Stimulated activated naive CD8-positive, alpha-beta T cell treated with anti-CD3 and anti-CD28 coated beads, Interleukin-15, Interleukin-2, amounts not matched to agents 100 ng/mL and 50 ng/mL, for 24 hours (primary cell): Measurements from ENCODE around the gene FFAR1.
"Not testable (repeated sequence)": the region's sequence is repeated elsewhere in the genome, so short reads cannot be mapped to it uniquely, and the experiment has no call there.

Experiments used
- H3K27ac Mint-ChIP-seq: one replicate; pipeline ENCODE4 v1.8.0; 2021; ENCODE audit warnings: mild to moderate bottlenecking, mixed read lengths
- H3K27me3 Mint-ChIP-seq: one replicate; pipeline ENCODE4 v1.8.0; 2021; ENCODE audit warnings: mixed read lengths
- H3K36me3 Mint-ChIP-seq: one replicate; pipeline ENCODE4 v1.8.0; 2021; ENCODE audit warnings: low read depth, mixed read lengths
- H3K4me1 Mint-ChIP-seq: one replicate; pipeline ENCODE4 v1.8.0; 2021; ENCODE audit warnings: low read depth, mixed read lengths
- H3K4me3 Mint-ChIP-seq: one replicate; pipeline ENCODE4 v1.8.0; 2021; ENCODE audit warnings: mild to moderate bottlenecking, mixed read lengths
- H3K9me3 Mint-ChIP-seq: one replicate; pipeline ENCODE4 v1.8.0; 2021; ENCODE audit warnings: mixed read lengths

The FFAR1 gene

GRCh38 chr19:35358834-35359233, 11.1 kb downstream of the FFAR1 start:
- H3K36me3 Mint-ChIP-seq, H3K9me3 Mint-ChIP-seq, H3K4me3 Mint-ChIP-seq, H3K27ac Mint-ChIP-seq, H3K27me3 Mint-ChIP-seq: not testable (repeated sequence)
- peaks cover 12% of the 10 kb centered on the region for H3K4me1 Mint-ChIP-seq

DNA sequence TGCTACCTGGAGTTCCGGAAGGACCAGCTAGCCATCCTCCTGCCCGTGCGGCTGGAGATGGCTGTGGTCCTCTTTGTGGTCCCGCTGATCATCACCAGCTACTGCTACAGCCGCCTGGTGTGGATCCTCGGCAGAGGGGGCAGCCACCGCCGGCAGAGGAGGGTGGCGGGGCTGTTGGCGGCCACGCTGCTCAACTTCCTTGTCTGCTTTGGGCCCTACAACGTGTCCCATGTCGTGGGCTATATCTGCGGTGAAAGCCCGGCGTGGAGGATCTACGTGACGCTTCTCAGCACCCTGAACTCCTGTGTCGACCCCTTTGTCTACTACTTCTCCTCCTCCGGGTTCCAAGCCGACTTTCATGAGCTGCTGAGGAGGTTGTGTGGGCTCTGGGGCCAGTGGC, 11.7 kb downstream of the FFAR1 start:
- H3K4me1 Mint-ChIP-seq, result peaks cover 12% of the 10 kb centered on the region
- H3K36me3 Mint-ChIP-seq, H3K9me3 Mint-ChIP-seq, H3K27me3 Mint-ChIP-seq, H3K4me3 Mint-ChIP-seq, H3K27ac Mint-ChIP-seq: not testable (repeated sequence)

GRCh38 chr19:35360081-35360480, 12.4 kb downstream of the FFAR1 start:
- H3K4me3 Mint-ChIP-seq, H3K27ac Mint-ChIP-seq, H3K36me3 Mint-ChIP-seq, H3K27me3 Mint-ChIP-seq, H3K9me3 Mint-ChIP-seq: not testable (repeated sequence)
- H3K4me1 Mint-ChIP-seq, result peaks cover 12% of the 10 kb centered on the region

- Mint-ChIP-seq H3K4me3 (no peak overlapping the region), H3K27ac (no peak overlapping the region), H3K27me3 (peaks cover 10% of the 10 kb centered on the region), H3K4me1 (peaks cover 12% of the 10 kb centered on the region), H3K9me3 (no peaks in the 10 kb centered on the region), H3K36me3 (no peaks in the 10 kb centered on the region)
Measured at GRCh38 chr19:35360880-35361420, 13.2 kb downstream of the FFAR1 start.

DNA sequence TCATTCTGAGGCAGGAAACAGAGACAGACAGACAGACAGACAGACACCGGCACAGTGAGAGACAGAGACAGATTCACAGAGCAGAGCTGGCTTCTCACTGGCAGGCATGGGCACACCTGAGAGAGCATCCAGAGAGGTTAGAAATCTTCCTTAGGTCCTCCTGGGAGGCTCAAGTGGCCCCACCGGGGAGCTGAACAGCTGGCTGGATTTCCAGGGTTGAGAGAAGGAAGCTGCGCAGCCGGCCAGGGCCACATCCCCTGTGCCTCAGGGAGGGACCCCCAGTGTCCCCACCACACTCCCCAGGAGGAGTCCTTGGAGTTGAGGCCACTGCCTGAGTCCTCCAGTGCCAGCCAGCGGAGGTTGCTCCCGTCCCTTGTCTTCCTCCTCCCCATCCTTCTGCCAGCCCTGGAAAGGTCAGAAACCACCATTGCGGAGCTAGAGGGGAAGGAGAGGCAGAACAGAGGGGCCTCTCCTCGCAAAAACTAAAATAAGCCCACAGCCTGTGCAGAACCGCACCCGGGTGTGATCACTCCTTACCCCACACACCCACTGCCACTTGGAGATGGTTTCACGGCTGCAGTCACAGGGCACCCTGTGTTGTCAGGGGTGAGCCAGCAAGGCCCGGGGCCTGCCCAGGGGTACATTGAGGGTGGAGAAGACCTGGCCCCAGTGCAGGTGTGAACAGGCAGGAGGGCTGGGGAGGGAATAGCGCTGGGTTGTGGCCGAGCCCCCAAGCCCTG, 14.7 kb downstream of the FFAR1 start:
- no peak overlapping the region for H3K27ac Mint-ChIP-seq

DNA sequence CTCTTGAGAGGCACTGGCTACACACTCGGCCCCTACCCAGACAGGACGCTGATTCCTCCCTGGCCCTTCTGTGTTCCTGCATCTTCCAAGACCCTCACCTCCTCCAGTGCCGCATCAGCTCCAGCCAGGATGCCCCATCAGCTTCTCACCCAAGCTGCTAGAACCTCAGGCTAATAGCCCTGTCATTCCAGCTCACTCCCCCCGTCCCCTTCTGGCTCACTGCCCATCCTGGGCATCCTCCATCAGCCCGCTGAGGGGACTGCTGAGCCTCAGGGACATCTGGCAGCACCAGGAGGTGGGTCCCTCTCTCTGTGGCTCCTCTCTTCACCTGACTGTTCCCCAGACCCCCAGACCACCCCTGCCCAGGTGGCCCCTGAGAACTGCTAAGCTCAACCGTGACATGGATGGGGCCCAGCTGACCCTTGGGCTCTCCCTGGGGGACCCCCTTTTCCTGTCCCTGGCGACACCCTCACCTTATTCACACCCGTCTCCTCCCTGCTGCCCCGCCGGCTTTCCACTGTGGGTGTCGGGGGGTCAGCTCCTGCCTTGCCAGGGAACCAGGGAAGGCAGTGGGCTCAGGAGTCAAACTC, 15.4 kb downstream of the FFAR1 start:
- H3K9me3 Mint-ChIP-seq, result no peaks in the 10 kb centered on the region
- no peak overlapping the region for H3K27ac Mint-ChIP-seq
- H3K4me3 Mint-ChIP-seq, result no peak overlapping the region
- H3K27me3 Mint-ChIP-seq, result peaks cover 20% of the 10 kb centered on the region
- H3K4me1 Mint-ChIP-seq, result peaks cover 4% of the 10 kb centered on the region
- H3K36me3 Mint-ChIP-seq, result no peaks in the 10 kb centered on the region

More for the DNA sequence above, 14.7 kb downstream of the FFAR1 start:
- H3K27me3 Mint-ChIP-seq, result peaks cover 18% of the 10 kb centered on the region
- H3K9me3 Mint-ChIP-seq, result no peaks in the 10 kb centered on the region
- H3K4me3 Mint-ChIP-seq, result no peak overlapping the region
- no peaks in the 10 kb centered on the region for H3K36me3 Mint-ChIP-seq
- peaks cover 10% of the 10 kb centered on the region for H3K4me1 Mint-ChIP-seq

DNA sequence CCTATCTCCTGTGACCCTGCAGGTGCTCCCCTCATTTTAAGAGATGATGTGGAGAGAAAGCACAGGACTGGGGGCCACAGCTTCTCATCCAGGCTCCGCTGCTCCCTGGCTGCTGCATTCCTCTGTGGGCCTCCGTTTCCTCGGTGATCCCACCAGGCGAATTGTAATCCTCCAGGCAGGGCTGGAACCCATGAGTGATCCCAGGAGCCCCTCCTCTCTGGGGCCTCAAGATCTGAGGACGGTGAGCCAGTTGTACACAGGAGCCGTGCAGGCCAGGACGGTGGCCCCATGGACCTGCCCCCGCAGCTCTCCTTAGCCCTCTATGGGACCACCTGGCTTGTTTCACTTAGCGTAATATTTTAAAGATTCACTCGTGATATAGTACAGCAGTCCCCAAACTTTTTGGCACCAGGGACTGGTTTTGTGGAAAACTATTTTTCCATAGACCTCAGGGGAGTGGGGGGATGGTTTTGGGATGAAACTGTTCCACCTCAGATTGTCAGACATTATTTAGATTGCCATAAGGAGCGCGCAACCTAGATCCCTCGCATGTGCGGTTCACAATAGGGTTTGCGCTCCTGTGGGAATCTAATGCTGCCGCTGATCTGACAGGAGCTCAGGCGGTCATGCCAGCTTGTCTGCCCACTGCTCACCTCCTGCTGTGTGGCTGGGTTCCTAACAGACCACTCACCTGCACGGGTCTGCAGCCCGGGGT, 16.2 kb downstream of the FFAR1 start:
- Mint-ChIP-seq H3K4me3 (no peak overlapping the region), H3K27me3 (peaks cover 27% of the 10 kb centered on the region), H3K36me3 (no peaks in the 10 kb centered on the region), H3K4me1 (no peaks in the 10 kb centered on the region), H3K9me3 (no peaks in the 10 kb centered on the region), H3K27ac (no peak overlapping the region)

GRCh38 chr19:35365303-35365702, 17.6 kb downstream of the FFAR1 start:
- H3K27me3 Mint-ChIP-seq, result peaks cover 28% of the 10 kb centered on the region
- no peaks in the 10 kb centered on the region for H3K4me1 Mint-ChIP-seq
- H3K27ac Mint-ChIP-seq, result no peak overlapping the region
- H3K9me3 Mint-ChIP-seq, result no peaks in the 10 kb centered on the region
- H3K36me3 Mint-ChIP-seq, result no peaks in the 10 kb centered on the region
- H3K4me3 Mint-ChIP-seq, result no peak overlapping the region

- Mint-ChIP-seq H3K4me1 (no peaks in the 10 kb centered on the region), H3K27ac (no peak overlapping the region), H3K9me3 (no peaks in the 10 kb centered on the region), H3K36me3 (no peaks in the 10 kb centered on the region), H3K4me3 (no peak overlapping the region), H3K27me3 (peaks cover 27% of the 10 kb centered on the region)
Measured at GRCh38 chr19:35368378-35368777, 20.7 kb downstream of the FFAR1 start.

GRCh38 chr19:35369522-35369921, 21.8 kb downstream of the FFAR1 start:
- peaks cover 3% of the 10 kb centered on the region for H3K4me1 Mint-ChIP-seq
- H3K27me3 Mint-ChIP-seq, result peaks cover 27% of the 10 kb centered on the region
- no peak overlapping the region for H3K4me3 Mint-ChIP-seq
- H3K36me3 Mint-ChIP-seq, result no peaks in the 10 kb centered on the region
- no peaks in the 10 kb centered on the region for H3K9me3 Mint-ChIP-seq
- no peak overlapping the region for H3K27ac Mint-ChIP-seq

DNA sequence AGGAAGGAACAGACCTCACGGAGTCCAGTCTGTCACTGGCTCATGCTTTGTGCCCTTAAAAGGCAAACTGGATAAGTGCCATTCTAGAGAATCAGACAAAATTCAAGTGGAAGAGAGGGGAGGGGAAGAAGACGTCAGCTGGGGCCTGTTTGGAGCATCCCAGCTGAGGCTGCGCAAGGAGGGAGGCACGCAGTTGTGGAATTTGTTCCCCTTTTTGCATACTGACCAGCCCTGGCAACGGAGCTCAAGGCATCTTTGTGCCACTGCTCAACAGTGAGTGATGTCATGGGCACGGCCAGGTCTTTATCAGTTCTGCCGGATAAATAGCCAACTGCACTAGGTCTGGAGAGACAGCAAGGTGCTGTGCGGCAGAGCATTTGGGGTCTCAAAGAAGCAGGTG, 23.0 kb downstream of the FFAR1 start, which contains the start of gene GPR42:
TSS of gene GPR42 (plus strand) at position 347 of the 400 bp plus-strand sequence. CDS start 292 bp downstream, outside the sequence.
- H3K4me1 Mint-ChIP-seq, result peaks cover 13% of the 10 kb centered on the region
- no peak within 1 kb of the TSS for H3K4me3 Mint-ChIP-seq
- H3K27ac Mint-ChIP-seq, result no peak within 1 kb of the TSS
- no peaks in the 10 kb centered on the region for H3K36me3 Mint-ChIP-seq
- H3K27me3 Mint-ChIP-seq, result peaks cover 27% of the 10 kb centered on the region
- no peaks in the 10 kb centered on the region for H3K9me3 Mint-ChIP-seq

- H3K4me1 Mint-ChIP-seq, result peaks cover 18% of the 10 kb centered on the region
- H3K9me3 Mint-ChIP-seq, result no peaks in the 10 kb centered on the region
- peaks cover 15% of the 10 kb centered on the region for H3K27me3 Mint-ChIP-seq
- H3K36me3 Mint-ChIP-seq, result no peaks in the 10 kb centered on the region
- no peak overlapping the region for H3K4me3 Mint-ChIP-seq
- H3K27ac Mint-ChIP-seq, result no peak overlapping the region
Measured at GRCh38 chr19:35373492-35373891, 25.8 kb downstream of the FFAR1 start.

- peaks cover 18% of the 10 kb centered on the region for H3K4me1 Mint-ChIP-seq
- H3K4me3 Mint-ChIP-seq, H3K36me3 Mint-ChIP-seq, H3K27ac Mint-ChIP-seq, H3K9me3 Mint-ChIP-seq: not testable (repeated sequence)
- H3K27me3 Mint-ChIP-seq, result peaks cover 13% of the 10 kb centered on the region
Measured at GRCh38 chr19:35374031-35374430, 26.3 kb downstream of the FFAR1 start.

DNA sequence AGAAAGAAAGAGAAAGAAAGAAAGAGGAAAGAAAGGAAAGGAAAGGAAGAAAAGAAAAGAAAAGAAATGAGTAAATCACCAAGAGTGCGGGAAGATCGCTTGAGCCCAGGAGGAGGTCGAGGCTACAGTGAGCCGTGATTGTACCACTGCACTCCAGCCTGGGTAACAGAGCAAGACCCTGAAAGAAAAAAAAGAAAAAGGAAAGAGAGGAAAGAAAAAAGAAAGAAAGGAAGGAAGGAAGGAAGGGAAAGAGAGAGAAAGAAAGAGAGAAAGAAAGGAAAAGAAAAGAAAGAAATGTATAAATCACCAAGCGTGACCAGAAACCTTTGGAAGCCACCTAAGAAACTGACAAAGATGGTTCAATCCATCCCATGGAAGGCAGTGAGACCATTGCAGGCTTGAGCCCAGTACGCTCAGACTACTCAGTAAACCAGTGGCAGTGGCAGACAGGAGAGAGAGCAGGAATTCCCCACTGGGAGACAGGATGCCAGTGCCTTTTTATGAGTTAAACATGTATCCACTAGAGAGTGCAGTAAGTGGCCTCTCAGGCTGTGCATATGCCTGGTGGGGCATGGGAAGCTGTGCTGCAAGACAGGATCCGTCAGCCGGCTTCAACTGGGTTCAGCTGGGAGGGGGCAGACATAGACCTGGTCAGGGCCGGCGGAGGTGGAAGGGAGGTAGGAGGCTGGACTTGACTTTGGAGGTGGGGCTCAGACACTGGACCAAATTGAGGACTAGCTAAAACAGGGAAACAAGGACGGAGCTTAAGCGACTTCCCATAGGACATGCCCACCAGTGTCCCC, 28.0 kb downstream of the FFAR1 start:
- H3K4me3 Mint-ChIP-seq, result no peak overlapping the region
- H3K27ac Mint-ChIP-seq, result no peak overlapping the region

More for the DNA sequence above, 28.0 kb downstream of the FFAR1 start:
- Mint-ChIP-seq H3K9me3 (no peaks in the 10 kb centered on the region), H3K4me1 (peaks cover 18% of the 10 kb centered on the region), H3K27me3 (peaks cover 13% of the 10 kb centered on the region), H3K36me3 (no peaks in the 10 kb centered on the region)
